ENCODE results near the gene KCNH5.

Gene KCNH5

DNA sequence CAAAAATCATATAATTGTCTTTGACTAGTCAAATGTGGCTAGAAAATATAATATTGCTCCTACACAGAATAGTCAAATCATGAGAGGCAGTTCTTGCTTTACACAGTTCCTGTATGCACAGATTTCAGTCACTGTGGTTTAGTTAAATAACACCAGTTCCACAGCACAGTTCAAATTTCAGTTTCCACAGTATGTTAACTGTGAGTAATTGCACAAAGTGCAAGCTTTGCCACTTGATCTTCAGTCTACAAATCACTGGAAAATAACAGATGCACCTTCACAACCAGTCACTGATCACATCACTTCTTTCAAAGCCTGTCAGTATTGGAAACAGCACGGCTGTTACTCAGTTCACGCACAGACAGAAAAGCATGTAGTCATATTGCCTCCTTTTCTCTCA lies 38.7 kb downstream of the KCNH5 start:
- DNase-seq (ENCODE audit: low read depth in 3 of 3) = no peak

DNA sequence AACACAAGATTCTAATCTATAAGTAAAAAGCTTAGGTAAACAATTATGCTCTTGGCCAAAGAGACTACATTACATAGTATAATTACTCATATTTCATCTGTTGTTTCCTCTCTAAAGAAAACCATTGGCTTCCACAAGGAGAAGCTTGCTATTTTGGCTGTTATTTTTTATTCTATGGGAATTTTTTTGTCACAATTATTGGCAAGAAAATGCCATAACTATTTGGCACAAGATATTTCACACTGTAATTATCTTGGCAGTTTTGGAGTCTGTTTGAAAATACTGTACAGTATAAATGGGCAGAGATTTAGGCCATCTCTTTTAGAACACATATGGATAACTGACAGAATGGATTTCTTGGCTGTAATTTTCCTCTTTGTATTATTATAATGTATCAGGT lies 51.2 kb downstream of the KCNH5 start:
- DNase-seq (ENCODE audit: low read depth in 3 of 3) = no peak

DNA sequence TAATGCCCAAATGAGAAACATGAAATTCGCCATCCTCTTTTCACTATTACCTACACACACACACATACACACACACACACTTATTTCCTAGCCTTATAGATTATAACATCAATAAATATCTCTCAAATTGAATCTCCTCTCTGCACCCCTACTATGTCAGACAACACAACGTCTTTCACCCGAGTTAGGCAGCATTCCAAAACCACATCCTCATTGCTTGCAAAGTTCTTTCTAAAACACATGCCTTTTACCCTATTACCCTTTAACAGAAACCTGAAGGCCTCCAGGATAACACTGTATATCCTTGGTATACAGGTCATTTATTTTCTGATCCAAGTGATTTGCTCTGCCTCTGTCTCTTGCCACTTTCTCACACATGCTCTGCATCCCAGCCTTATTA lies 56.3 kb downstream of the KCNH5 start:
- no peak for DNase-seq (ENCODE audit: low read depth in 3 of 3)

DNA sequence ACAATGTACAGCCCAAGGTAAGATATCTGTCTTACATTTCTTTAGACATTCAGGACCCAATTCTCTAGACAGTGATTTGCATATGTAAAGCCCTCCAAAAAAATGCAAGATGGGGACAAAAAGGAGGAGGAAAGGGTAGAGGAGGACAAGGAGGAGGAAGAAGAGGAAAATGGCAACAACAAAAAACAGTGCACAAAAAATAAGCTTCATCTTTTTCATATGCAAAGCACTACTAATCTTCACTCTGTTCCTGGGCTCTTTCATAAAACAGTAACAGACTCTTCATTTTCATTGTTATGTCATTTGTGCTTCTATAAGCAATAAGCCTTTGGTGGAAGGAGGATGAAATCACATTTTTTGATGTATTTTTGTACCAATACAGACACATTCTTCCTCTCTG lies 61.4 kb downstream of the KCNH5 start:
- no peak for DNase-seq (ENCODE audit: low read depth in 3 of 3)

DNA sequence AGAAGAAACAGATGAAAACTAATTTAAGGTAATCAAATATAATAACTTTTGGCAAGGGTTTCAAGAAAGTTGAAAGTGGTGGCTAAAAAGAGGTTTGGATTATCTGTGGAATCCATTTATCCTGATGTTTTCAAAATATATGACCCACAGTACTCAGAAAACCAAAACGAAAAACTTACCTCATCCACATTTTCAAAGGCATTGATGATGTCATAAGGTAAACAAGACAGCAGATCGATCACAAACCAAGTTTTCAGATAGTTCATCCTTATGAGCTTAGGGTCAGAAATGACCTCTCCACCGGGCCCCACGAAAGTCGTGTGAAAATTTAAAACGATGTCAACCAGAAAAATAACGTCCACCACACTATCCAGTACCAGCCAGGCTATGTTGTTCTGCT lies 64.6 kb downstream of the KCNH5 start:
- no peak for DNase-seq (ENCODE audit: low read depth in 3 of 3)

DNA sequence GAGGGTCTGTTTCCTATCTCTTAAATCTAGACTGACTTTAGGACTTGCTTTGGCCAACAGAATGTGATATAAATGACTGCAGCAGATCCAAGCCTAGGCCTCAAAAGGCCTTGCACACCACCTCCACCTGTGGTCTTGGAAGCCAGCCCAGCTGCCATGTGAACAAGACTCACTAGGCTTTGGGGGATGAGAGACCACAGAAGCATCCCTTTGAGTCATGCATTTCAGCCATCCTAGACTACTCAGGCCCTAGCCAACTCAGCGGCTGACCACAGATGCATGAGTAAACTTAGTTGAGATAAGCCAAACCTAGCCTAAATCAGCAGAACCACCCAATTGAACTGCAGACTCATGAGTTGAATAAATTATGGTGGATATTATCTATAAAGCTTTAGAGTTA lies 87.7 kb downstream of the KCNH5 start:
- DNase-seq (ENCODE audit: low read depth in 3 of 3) = no peak

DNA sequence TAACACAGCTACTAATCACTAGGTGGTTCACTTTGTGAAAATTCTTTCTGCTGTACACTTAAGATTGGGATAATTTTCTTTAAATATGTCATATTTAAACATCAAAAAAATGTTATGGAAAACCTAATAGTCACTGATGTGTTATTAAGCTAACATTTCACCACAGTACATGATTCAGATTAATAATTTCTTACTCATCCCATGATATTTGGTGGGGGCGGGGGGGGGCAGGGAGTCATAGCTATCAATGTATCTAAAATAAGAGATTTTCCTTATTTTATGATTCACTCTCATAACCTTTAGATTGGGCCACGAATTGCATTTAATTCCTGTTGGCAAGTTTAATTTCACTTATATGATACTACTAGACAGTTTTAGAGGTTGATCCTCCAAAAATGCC lies 88.8 kb downstream of the KCNH5 start:
- no peak for DNase-seq (ENCODE audit: low read depth in 3 of 3)

DNA sequence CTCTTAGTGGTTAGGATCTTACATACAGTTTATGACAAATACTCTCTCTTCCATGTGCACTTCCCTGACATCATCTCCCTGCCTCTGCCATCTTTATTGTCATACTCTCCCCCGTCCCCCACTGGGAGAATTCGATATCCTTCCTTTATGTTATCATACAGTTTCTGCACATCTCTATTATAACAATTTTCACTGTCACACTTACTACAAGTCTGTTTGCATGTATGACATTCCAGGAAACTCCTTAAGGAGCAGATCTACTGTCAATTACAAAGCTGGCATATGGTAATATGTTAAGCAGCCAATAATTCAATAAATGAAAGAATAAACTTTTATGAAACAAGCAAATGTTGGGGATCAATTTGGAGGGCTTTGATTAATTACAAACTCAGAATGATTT lies 91.1 kb downstream of the KCNH5 start:
- no peak for DNase-seq (ENCODE audit: low read depth in 3 of 3)

DNA sequence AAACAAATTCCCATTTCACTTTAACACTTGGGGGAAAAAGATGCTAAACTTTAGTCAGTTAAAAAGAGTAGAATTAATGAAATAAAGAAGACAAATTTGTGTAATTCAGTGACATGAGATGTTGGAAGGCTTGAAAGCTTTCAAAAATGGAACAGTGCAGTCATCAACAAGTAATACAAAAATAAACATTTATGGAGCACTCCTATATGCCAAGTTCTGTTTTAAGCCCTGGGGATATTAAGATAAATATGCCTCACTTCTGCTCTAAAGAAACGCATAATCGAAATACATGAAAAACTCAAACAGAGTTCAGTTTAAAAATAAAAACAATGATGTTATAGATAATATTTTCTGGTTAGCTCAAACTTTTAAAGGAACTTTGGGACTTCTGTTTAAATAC lies 93.0 kb downstream of the KCNH5 start:
- no peak for DNase-seq (ENCODE audit: low read depth in 3 of 3)

DNA sequence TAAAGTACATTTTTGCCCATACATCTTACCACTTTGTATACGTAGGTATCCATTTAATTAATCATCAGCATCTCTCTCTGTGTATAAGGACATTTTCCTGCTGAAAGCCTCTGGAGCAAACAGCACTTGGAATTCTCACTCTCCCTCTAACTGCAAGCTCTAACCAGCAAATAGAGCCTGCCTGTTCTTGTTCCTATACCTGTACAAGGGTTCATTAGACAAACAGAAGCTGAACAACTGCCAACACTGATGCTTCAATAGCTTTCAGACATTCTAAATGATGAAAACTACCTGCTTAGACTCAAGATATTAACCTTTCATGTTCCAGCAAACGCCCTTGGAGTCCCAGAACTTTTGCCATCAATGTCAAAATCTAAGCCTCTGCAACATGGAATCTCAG lies 98.0 kb downstream of the KCNH5 start:
- no peak for DNase-seq (ENCODE audit: low read depth in 3 of 3)

DNA sequence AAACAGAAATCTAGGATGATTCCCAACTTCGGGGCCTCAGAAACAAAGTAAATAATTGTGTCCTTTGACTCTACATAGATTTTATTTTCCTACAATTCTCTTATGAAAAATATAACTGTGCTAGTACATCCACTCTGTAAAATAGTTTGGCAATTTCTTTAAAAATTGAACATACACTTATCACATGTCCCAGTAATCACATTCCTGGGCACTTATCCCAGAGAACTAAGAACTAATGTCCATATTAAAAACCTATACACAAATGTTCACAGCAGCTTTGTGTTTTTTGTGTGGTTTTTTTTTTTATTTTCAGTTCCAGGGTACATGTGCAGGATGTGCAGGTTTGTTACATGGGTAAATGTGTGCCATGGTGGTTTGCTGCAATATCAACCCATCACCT lies 99.0 kb downstream of the KCNH5 start:
- no peak for DNase-seq (ENCODE audit: low read depth in 3 of 3)

DNA sequence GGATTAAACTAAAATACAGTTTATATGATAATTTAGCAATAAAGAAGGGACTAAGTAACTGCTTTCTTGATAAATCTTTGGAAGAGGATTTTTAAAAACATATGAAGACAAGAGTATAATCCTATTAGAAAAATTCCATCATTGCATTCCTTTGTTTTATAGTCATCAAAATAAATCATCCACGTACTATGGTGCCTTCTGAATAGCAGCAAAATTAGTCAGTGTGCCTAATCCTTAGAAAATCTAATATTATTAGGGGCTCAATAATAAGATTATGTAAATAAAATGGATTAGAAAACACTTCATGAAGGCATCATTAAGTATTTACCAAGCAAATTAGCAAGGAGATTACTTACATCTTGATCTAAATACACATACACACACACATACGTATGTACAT lies 102.1 kb downstream of the KCNH5 start:
- DNase-seq (ENCODE audit: low read depth in 3 of 3) = no peak

DNA sequence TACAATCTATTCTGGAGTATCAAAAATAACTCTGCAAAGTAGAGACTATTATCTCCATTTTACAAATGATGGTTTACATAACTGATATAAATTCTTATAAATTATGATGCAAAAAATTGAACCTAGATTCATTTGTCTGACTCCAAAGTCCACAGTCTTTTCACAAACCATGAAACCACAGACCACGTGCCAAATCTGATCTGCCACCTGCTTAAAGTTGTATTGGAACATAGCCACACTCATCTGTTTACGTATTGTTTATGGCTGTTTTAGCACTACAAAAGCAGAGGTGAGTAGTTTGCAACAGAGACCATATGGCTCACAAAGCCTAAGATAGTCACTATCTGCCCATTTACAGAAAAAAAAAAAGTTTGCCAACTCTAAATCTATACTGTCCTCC lies 105.3 kb downstream of the KCNH5 start:
- DNase-seq (ENCODE audit: low read depth in 3 of 3) = no peak

DNA sequence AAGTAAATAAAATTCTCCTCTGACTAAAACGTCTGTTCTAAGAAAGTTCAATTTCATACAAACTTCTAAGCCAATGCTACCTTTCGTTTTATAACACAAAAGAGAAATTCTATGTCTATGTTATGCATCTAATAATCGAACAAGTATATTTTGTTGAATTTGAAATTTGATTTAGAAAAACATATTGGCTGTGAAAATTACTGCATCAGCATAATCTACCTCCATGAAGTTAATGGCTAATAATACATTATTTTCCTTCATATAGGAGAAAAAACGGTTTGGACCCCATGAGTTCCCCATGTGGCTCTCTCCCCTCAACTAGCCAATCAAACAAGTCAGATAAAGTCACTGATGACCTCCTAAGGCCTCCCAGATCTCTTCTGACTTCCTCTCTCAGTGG lies 106.5 kb downstream of the KCNH5 start:
- DNase-seq (ENCODE audit: low read depth in 3 of 3) = no peak

DNA sequence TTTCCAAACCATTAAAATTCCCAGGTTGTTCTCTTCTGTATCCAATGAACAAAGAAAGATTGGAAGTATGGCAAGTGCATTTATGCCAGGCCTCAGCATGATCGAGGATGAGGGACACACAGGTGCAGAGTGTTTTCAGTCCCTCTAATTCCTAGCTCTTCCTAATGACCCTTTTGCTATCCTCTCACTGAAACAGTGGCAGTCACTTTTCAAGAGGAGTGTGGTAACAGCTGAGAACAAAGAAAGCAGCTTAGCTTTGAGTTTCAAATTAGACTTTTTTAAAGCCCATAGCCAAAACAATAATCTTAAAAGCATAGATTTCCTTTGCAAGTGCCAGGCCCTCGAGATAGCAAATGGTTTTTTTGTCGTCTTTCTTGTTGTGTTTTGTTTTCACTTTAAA lies 110.8 kb downstream of the KCNH5 start:
- DNase-seq (ENCODE audit: low read depth in 3 of 3) = no peak

DNA sequence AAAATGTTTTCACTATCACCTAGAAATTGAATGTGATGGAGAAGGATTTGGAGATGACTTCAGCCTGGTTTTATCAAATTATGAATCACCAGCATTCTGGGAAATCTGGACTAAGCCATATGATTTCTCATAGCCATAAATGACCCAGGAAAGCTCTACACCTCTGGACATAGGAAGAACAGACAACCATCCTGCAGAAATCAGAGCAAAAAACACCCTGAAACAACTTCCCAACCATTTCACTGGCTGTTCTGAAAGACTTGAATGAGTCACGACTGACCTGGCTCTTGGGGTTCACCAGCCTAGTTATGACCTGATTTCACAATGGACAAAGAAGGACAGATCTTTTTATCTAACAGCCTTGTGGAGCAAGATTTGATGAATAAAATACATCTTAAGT lies 123.8 kb downstream of the KCNH5 start:
- no peak for DNase-seq (ENCODE audit: low read depth in 3 of 3)

DNA sequence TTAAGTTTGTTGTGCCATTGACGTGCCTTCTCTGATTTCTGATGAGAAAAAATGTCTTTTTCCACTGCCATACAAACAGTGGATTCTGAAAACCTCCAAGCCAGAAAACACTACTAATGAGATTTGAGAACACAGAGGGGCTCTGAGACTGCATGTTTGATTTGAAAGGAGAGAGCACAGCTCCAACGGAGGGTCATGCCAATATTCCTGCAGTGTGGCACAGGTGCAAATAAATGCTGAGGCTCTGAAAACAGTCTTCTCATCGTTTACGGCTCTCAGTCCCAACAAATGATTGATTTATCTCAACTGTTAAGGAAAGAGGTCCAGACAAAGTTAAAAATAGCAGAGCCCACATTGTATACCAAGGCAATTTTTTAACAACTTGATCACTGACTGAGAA lies 128.7 kb downstream of the KCNH5 start:
- DNase-seq (ENCODE audit: low read depth in 3 of 3) = no peak

DNA sequence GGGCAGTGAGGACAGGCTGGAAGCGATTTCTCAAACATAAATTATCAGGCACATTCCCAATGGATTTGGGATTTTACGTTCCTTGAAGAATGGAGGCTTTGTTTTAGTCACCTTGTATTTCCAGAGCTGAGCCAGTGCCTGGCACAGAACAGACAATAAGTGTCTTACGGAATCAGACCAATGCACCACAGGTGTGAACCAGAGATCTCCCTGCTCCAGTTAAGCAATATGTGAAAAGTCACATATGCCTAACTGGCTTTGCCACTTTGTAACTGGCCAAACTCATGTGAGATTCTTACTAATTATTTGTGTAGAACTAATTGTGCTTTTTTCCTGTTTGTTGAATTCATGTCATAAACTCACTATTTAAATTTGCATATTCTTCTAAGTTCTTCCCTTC lies 130.4 kb downstream of the KCNH5 start:
- no peak for DNase-seq (ENCODE audit: low read depth in 3 of 3)

DNA sequence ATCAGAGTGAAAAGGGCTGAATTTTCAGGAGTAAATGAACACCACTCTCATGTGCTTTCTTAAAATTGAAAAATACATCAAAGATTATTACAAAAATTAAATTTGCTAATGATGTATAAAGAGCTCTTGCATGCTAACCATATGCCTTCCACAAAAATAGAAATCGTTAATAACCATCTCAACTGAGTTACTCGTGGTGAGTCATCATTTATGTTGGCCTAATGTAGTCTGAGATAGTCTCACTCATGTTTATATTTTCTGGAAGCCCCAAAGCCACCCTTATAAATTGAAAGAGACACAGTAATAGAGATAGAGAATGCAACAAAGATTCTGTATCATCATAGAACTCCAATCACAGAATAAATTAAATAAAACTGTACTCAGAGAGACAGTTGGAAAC lies 131.2 kb downstream of the KCNH5 start:
- DNase-seq (ENCODE audit: low read depth in 3 of 3) = no peak

DNA sequence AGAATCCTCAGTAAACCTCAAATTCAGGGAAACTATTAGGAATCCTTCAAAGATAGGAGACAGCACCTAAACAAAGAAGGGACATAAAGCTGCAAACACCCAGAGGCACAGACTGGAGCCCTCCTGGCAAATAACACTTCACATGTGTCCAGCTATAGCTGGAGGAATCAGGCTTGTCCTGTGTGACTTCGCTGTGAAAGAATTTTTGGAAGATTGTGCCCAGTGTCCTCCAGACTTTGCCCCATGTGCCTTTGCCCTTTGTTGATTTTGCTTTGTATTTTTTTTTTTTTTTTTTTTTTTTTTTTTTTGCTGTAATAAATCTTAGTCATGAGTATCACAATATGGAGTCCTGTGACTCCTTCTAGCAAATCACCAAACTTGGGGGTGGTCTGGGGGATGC lies 136.8 kb downstream of the KCNH5 start:
- no peak for DNase-seq (ENCODE audit: low read depth in 3 of 3)

DNA sequence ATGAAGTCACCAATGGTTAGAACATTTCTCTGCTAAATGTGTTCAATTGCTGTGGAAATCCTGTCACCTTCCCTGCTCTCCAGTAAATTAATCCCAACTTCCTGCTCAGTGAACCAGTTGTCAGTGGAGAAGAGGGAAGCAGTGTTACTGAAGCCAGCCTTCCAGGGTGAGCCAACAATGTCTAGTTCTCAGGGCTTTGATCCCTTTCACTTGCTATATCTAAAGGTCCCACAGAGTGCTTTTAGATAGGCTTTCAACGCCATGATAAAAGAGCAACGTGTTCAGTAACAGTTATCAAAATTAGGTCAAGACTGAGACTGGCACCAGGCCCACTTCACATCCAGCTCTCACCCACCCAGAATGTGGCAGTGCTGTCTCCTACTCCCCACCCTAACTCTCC lies 139.7 kb downstream of the KCNH5 start:
- DNase-seq (ENCODE audit: low read depth in 3 of 3) = no peak

DNA sequence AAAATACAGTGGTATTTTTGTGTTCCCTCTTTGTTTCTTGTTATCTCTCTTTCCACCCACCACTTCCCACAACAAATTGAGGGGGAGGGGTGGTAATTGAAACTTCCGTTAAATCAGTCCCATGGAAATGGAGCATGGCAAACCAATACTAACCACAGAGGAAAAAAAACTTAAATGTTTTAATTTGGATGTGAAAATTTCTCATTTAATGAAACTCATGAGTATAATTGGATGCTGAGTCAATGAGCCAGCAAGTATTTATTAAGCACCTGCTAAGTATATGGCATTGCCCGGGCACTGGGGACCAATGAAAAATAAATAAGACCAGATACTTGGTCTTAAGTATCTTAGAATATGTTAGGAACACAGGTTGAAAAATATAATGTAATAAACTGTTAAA lies 147.5 kb downstream of the KCNH5 start:
- DNase-seq (ENCODE audit: low read depth in 3 of 3) = no peak

DNA sequence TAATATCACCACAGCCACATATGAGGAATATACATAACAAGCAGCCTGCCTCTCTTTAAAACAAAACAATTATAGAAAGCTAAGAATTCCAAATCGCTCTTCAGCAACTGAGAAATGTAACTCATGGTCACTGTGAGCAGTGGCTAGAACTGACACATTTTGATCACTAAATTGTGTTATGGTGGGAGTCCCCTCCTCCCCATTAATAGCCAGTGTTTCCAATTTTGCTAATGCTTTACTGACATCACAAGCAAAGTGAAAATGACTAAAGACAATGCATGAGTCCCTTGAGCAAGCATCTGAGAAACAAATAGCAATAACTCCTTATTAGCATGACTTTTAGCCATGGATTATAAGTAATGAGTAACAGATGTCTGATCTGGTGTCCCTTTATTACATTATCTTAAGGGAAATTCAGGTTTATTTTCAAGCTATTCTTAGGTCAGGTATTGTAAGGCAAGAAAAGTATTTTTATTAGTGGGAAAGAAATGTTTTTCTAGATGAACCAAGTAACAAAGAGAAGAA lies 148.3 kb downstream of the KCNH5 start:
- DNase-seq (ENCODE audit: low read depth in 3 of 3) = no peak

DNA sequence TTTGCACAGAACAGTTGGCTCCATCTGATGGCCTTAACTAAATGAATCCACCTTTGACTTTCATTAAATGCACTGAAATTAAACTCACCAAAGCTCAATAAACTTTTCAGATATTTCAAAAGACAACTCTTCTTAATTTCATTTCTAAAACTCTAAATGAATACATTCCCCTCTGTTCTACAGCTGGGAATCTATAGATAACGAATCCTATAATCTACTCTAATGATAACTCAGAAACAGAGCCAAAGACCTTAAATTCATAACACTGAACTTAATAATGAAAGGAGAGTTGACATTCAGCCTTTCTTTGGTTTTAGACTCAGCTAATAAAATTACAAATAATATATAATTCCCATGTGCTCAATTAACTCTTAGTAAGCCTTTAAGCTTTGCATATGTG lies 150.5 kb downstream of the KCNH5 start:
- DNase-seq (ENCODE audit: low read depth in 3 of 3) = no peak

DNA sequence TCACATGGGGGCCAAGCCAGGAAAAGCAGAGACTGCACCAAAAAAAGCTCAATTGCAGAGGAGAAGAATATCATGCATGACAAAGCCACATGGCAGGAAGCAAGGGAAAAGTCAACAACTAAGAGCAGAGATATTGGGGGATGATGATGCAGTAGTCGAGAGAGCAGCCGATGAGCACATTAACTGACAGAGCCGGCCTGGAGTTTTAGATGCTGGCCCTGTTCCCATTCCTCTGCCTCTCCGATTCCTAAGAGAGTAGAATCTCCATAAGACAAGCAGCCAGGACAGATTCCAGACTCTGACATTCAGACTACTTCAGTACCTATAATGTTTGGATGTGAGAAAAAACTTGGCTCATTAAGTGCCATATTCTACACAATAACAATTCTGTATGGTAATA lies 155.9 kb downstream of the KCNH5 start:
- DNase-seq (ENCODE audit: low read depth in 3 of 3) = no peak

Data from stimulated activated CD4-positive, alpha-beta T cell treated with anti-CD3 and anti-CD28 coated beads, TNF-alpha, amount 100 ng/mL, for 24 hours (primary cell).